GM13976 (cell line): Measurements from ENCODE around the gene SLK.
A peak's percentile ranks its signal among the peaks of the same experiment; 100 is the strongest.

Source experiments
- DNase-seq: peaks from one replicate; pipeline ENCODE4 v3.0.0; 2012; ENCODE audit warnings: low spot score
- in situ Hi-C: fragments of 300-500 bp; cut with MboI; formaldehyde crosslinking; loops from one replicate; pipeline ENCODE4 v1.12.0; 2022; ENCODE audit warnings: low sequenced_read_pairs, mixed read lengths, inconsistent platforms; ENCODE audit not compliant: unreplicated experiment
- TF ChIP-seq, protein P1 (sequence below): IDR thresholded peaks from 2 replicates; pipeline ENCODE4 v1.5.1; 2012; ENCODE audit warnings: borderline replicate concordance, mild to moderate bottlenecking; ENCODE audit not compliant: insufficient read depth; ENCODE audit errors: extremely low read depth, missing control alignments, control extremely low read depth

Gene SLK

DNA sequence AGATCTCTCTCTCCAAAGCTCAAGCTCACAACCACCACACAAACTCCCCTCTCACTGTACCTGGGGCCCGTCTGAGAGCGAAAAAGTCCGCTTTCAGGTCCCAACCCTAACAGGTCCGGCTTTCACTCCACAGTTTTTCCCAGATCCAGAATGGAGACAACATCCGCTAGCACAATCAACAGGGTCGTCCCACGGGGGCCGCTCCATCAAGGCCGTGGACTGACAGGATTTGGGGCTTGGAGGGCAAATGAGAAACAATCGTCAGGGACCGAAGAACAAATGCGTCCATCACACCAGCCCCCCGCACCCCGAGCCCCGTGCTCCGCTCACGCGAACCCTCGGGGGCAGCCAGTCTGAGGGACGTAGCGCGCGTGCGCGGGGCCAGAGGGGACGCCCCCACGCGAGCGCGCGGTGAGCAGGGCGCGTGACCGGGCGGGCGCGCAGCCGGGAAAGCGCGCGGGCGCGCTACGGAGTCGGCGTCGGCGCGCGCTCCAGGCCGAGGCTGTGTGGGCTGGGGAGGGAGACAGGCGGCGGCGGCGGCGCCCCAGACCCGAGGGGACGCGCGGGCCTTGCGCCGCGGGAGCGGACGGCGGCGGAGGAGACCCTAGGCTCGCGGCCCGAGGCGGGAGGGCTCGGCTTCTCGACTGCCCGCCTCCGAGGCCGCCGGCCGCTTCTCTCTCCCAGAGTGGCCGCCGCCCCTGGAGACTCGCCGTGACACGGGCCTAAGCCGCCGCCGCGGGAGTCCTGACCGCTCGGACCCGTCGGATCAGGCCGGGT lies at the start of gene SLK:
Gene SLK (plus strand): TSS at position 470 of the 777 bp plus-strand sequence. CDS start 606 bp downstream, outside the sequence.
- in situ Hi-C loops = no loop called here
- TF ChIP-seq, protein P1, sequence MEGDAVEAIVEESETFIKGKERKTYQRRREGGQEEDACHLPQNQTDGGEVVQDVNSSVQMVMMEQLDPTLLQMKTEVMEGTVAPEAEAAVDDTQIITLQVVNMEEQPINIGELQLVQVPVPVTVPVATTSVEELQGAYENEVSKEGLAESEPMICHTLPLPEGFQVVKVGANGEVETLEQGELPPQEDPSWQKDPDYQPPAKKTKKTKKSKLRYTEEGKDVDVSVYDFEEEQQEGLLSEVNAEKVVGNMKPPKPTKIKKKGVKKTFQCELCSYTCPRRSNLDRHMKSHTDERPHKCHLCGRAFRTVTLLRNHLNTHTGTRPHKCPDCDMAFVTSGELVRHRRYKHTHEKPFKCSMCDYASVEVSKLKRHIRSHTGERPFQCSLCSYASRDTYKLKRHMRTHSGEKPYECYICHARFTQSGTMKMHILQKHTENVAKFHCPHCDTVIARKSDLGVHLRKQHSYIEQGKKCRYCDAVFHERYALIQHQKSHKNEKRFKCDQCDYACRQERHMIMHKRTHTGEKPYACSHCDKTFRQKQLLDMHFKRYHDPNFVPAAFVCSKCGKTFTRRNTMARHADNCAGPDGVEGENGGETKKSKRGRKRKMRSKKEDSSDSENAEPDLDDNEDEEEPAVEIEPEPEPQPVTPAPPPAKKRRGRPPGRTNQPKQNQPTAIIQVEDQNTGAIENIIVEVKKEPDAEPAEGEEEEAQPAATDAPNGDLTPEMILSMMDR = no peak
- DNase-seq = peak; percentile 93

DNA sequence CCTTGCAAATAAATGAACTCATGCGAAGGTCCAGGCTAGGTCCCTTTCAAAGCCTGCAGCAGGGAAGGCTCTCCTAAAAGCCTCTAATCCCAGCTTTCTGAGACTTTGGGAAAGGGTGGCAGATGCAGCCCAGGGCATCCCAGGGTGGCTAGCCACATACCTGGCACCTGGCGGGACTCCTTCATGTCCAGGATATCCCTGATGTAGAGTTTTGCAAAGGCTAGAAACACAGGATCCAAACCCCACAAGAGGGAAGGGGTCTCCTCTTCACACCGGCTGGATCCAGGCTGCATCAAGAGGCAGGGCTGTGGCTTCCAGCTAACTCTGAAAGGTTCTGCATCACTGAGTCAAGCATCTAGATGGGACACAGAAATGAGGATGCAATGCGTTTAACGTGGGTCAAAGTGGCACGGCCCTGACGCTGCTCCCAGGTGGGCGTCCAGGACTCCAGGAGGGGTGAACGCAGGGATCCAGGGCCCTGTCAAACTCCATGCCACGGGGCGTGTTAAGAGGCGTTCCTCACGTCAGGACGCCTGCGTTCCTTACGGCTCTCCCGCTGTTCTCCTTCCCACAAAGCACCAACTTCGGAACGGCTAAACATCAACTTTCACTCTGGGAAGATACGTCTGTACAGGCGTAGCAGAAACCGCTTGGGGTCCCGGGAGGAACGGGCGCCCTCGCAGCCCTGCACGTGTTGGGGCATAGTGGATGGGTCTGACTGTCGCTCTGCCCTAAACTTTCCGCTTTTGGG lies 49.5 kb upstream of the SLK start:
- no peak for DNase-seq
- in situ Hi-C loops = no loop called here

DNA sequence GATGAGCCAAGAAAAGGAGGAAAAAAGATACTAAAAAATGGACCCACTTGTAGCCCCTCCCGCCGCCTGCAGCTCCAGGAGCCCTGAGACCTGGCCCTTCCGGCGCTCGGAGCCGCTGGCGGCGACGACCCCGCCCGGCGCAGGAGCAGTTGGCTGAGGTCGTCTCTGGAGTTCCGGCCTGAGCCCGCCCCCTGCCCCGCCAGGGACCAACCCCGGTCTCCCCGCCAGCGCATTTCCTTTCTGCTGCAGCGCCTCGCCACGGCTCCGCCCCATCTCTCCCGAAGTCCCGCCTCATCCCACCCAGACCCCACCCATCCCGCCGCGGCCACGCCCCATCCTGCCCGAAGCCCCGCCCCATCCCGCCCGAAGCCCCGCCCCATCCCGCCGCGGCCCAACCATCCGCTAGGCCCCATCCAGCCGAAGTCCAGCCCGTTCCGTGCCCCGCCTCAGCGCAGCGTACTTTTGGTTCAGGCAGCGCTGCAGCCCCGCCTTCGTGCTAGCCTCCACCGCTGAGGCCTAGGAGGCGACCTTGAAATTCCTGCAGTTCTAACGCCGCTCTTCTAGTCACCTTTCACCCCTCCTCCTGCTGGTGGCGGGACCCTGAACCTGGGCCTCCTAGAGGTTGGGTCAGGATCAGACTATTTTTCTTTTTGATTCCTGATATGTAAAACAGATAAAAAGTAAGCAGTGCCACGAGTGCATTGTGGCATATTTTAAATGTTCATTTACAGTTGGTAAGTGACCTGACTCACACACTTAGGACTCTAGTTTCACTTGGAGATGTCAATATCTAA lies 48.7 kb upstream of the SLK start, which contains the start of gene STN1:
Gene STN1 (minus strand): TSS at position 132 of the 794 bp plus-strand sequence. CDS start 590 bp downstream, outside the sequence.
- in situ Hi-C loops = no loop called here

More for the DNA sequence above, 49.5 kb upstream of the SLK start:
- TF ChIP-seq, protein P1 = no peak

DNA sequence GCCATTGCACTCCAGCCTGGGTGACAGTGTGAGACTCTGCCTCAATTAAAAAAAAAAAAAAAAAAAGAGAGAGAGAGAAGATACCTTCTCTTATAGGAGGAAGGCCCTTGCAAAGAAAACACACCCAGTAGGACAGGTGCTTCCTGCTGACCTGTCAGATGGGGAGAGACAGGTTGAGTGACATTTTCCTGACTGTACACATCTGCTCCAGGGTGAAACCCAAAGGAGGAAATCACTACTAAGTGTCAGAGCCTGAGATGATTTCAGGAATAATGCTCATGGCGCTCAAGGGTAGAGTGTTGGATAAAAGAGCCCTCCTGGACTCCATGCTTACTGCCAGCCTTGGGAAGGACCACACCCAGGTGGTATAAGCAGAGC lies 47.3 kb upstream of the SLK start:
- in situ Hi-C loops = no loop called here
- TF ChIP-seq, protein P1 = no peak

More for the DNA sequence above, 48.7 kb upstream of the SLK start, which contains the start of gene STN1:
- DNase-seq = peak; percentile 98
- TF ChIP-seq, protein P1 = no peak

DNA sequence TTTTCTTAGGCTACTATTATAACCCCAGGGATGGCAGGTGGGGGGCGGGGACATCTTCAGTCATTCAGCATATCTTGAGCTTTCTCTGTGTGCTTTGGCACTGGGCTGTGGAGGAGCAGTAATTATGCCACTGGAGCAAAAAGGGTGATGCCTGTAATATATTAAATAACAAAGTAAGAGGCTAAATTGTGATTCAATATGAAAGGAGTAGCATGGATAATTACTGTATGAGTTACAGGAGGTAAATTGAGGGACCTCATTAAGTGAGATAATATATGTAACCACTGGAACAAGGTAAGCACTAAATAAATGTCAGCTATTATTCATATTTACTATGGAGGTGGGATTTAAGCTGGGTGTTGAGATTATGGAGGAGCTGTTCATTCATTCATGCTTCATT lies 45.7 kb upstream of the SLK start:
- in situ Hi-C loops = no loop called here
- TF ChIP-seq, protein P1 = no peak
- DNase-seq = no peak

More for the DNA sequence above, 47.3 kb upstream of the SLK start:
- no peak for DNase-seq

DNA sequence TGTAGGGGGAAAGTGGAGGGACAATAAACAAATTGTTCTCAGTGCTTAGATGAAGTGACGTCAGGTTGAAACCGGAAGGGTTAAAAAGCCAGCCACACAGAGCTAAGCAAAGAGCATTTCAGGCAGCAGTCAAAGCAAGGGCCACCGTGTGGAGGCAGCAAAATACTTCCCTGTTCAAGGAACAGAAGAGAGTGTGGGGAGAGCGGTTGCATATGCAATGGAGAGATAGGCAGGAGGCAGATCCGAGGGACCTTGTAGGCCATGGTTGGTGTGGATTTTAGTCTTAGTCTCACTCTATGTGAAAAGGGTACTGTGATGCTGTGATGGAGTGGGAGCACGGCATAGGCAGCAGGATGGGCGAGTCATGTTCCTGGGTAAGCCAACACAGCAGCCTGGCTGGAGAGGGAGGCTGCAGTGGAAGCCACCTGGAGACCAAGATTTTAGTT lies 45.2 kb upstream of the SLK start:
- TF ChIP-seq, protein P1 = peak; percentile 26
- DNase-seq = peak; percentile 52
- in situ Hi-C loops = no loop called here
